Stimulated activated CD8-positive, alpha-beta memory T cell treated with anti-CD3 and anti-CD28 coated beads, Interleukin-7, amount 100 ng/mL, for 4 hours (primary cell): ENCODE results near the gene ZBTB20.

Source experiments
- DNase-seq, 2 donors: peaks; one replicate each; pipeline ENCODE4 v3.0.0-alpha.2; 2020; ENCODE audit warnings: low read depth in 2 of 2

Gene ZBTB20

DNA sequence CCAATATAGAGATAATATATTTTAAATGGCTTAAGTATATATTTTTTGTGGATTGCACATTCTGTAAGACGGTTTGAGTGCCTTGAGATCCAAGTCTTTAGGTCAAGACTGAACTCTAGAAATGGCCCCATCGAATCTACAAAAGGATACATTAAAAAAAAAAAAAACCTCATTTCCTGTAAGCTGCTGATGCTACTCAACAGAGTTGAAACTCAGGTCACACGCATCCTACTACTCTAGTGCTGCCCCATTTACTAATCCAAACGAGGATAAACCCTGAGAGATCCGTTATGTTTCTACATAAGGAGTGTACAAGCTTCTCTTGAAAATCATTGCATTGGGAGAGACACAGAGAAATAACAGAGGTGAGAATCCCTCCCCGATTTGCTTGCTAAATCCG, 666.0 kb downstream of the ZBTB20 start:
- no peak for DNase-seq

DNA sequence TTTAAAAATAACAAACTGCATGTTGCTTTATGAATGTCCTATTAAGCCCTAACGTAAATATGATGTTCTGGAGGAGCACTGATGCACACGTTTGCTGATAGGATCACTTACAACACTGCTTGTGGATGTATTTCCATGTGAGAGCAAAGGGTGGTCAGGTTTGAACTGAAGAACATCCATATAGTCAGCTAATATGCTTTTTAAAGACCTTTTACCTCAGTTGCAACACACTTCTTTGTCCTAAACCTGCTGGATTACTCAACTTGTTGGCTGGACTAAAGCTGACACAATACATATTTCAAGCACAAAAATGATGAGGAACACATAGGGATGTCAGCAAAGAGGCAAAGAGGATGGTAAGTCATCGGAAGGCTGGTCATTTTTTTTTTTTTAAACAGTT, 666.6 kb downstream of the ZBTB20 start:
- no peak for DNase-seq

GRCh38 chr3:114478801-114479200, 668.3 kb downstream of the ZBTB20 start:
- no peak for DNase-seq

DNA sequence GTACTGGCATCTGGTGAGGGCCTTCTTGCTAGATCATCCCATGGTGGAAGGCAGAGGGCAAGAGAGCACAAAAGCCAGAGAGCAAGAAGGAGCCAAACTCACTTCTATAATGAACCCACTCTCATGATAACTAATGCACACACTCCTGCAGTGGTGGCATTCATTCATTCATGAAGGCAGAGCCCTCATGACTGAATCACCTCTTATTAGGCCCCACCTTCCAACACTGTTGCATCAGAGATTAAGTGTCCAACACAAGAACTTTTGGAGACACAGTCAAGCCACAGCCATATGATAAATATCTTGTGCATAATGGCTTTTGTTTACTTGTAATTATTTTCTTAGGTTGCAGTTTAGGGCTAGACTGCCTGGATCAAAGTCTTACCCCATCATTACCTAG, 670.6 kb downstream of the ZBTB20 start:
- no peak for DNase-seq

DNA sequence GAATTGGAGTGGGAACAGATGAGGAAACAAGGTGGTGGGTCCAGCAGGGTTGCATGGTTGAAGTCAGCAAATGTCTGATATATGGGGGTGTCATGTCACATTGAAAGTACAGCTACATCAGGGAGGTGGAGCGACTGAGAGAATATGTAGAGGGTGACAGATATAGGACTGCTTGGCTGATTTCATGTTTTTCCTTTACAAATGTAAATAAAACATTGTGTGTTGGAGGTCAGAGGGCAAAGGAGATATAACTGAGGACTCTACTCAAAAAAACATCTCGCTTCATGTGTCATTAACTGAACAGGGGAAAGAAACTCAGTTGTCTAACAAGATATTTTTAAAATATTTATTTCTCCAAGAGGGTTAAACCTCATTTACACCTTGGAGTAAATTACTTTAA, 675.6 kb downstream of the ZBTB20 start:
- no peak for DNase-seq

- DNase-seq = no peak
Measured at GRCh38 chr3:114469070-114469469, 678.0 kb downstream of the ZBTB20 start.

DNA sequence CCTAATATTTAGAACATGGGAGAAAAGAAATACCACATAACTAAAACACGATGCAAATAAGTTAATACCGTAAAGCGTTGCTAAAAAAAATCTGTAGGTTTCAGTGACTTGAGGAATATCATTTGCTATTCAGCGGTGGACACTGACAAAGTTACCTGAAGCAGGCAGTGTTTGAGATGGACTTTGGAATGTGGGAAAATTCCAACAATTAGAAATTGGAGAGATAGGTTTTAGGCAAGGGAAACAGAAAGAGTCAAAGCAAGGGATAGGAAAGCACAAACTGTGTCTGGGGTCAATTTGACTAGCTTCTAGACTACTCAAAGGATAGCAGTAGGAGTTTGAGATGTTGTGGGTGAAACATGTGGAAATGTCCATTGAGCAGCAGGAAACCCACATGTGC, 680.3 kb downstream of the ZBTB20 start:
- DNase-seq = no peak

- no peak for DNase-seq
Measured at GRCh38 chr3:114466251-114466650, 680.8 kb downstream of the ZBTB20 start.

DNA sequence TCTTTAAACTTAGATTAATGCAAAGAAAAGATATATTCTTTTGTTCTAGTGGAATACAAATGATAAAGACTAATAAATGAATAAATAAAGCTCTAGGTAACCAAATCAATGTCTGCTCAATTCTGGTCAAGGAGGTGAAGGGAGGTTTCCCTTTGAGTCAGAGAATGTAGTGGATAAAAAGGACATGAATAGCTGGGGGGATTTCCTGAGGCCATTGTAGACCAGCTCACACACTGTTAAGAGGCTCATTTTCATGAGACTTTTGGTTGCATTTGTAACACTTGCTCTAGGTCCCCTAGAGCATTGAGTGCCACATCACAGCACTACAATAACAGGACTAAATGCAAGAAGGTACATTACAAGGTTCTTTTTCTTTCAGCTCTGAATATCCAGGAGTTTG, 682.5 kb downstream of the ZBTB20 start:
- DNase-seq = no peak

DNA sequence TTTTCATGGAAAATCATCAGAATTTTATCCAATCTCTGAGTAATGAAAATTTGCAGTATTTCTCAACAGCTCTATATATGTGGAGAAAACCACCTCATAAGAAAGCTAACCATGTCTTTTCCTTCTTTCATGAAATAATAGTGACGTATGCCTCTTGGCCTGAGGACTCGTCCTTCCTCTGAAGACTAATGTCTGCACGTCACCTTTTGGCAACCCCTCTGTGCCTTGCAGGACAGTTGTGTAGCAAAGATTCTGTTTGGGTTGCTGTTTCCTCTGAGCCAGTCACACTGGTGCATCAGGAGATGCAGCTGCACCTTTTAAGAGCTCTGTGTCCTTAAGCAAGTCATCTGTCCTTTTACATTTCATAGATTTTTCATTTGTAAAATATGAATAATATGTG, 684.3 kb downstream of the ZBTB20 start:
- no peak for DNase-seq

- DNase-seq = no peak
Measured at GRCh38 chr3:114460459-114460858, 686.6 kb downstream of the ZBTB20 start.

DNA sequence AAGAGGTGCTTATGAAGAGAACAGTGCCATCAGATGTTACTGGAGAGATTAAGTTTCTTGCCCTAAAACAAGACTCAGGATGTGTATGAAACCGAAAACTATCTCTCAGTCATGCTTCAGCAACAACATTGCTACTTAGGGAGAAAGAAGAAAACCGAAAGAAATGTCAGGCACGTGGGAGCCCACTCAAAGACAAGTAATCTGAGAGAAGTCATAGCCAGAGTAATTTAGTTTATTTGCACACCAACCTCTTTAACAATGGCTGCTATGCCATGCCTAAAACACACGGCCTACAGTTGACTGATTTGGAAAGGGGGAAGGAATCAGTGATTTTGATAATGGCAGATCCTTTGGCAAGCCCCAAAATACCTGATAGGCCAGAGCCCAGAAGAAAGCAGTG, 690.3 kb downstream of the ZBTB20 start:
- DNase-seq = no peak

GRCh38 chr3:114455432-114455831, 691.7 kb downstream of the ZBTB20 start:
- no peak for DNase-seq

DNA sequence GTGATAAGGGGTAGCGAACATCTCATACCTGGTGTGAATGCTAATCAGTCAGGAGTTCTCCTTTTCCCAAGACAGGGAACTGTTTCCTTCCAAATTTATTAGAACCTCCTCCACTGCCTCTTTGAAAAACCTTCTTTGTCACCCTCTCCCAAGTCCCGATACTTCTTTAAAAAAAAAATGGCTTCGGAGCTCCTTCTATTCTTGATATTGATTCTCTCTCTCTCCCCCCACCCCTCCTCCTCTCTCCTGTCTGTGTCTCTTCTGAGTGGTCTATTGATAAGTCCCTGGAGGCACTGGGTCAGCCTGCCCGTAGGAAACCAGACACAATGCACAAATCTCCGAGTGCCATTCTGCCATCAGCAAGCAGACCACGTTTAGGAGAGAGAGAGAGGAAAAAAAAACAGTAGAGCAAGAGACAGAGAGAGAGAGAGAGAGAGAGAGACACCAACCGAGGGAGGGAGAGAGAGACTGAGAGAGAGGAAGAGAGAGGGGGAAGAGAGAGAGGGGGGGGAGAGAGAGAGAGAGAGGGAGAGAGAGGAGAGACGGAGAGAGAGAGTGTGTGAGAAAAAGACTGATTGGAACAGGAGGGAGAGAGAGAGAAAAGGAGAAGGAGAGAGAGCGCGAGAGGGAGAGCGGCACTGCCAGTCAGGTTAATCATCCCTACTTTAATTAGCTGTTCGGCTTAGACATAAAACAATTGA, 692.4 kb downstream of the ZBTB20 start:
- DNase-seq = no peak

DNA sequence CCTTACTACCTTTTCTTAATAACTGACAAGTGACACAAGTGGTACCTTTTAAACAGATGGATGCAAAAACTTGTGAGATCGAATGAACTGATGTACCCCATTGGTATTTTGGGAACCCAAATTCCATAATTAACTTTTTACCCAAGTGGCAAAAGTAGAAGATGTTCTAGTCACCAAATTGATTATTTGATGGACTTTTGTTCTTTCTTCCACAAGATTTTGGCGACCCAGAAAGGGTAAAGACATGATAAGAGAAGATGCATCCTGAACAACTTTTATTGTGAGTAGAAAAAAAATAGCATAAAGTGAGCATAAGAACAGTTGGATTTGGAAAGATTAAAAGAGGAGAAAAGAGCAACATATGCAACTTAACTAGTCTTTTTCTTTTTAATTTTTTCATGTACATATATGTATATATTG, 693.7 kb downstream of the ZBTB20 start:
- DNase-seq = no peak

GRCh38 chr3:114452937-114453336, 694.2 kb downstream of the ZBTB20 start:
- DNase-seq = no peak

GRCh38 chr3:114452256-114452655, 694.8 kb downstream of the ZBTB20 start:
- no peak for DNase-seq

DNA sequence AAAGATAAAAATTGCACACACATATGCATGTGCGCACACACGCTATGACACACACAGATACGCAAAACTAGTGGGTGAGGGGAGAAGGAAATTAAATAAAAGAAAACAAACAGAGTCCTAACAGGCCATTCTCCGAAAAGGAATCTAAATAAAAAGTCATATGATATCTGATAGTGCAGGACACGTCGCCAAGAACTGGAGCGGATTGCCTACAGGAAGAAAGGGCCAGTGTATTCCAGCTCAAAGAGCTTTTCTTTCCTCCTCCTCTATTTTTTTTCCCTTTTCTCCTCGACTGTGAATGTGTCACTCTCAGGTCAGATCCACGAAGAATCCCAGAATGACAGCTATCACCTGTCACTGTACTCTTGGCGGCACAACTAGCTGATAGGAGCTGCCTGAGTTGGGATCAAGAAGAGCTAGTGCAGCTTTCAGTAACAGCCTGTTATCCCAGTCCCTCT, 695.5 kb downstream of the ZBTB20 start:
- DNase-seq = no peak

DNA sequence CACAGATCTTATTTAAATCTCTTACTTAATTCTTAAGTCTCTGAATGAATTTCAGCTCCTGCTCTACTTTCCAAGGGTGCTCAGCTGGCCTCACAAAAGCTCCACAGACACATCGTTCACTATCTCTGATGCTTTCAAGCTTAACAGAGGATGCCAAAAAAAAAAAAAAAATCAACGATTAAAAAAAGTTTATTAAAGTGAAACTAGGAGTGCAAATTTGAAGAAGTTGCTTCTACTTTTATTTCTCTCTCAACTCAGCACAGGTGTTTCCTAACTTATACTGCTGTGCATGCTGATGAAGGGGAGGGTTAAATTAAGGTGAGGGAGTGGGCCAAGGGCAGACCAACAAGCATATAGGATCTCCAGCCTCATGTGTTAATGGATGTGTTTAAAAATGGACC, 696.0 kb downstream of the ZBTB20 start:
- DNase-seq = no peak

DNA sequence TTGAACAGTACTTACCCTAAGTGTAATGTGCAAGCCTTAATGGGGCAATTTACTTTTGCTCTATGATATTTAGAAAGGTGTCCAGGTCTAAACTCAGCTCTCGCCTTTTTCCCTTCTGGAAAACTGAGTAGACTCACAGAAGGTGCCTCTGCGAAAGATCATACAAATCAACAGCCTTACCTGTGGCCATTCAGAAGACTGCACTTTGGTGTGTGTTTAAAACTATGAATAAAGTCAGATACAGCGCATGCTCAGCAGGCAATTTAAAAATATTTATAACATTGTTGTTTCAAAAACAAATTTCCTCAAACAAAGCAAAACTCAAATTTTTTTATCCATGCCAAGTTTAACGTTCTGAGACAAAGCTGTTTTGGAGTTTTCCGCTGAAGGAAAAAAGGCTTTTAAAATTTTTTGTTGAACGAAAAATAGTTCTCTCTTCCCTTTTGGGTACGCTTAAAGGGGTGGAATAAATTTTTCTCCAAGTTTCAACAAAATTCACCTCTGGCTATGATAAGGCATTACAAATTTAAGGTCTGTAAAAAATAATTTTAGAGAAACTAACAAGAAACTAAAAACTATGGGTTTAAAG, 697.0 kb downstream of the ZBTB20 start:
- DNase-seq = no peak

- DNase-seq = no peak
Measured at GRCh38 chr3:114449271-114450007, 697.6 kb downstream of the ZBTB20 start.

- DNase-seq = no peak
Measured at GRCh38 chr3:114447950-114448479, 699.1 kb downstream of the ZBTB20 start.

GRCh38 chr3:114447545-114447944, 699.5 kb downstream of the ZBTB20 start:
- DNase-seq = no peak
